Cardiac septum (tissue), 1 donor: Measurements from ENCODE around the gene GLYATL1. TPM values are rescaled to one million over a fixed set of nuclear protein-coding genes. Genes with fewer than 3 reads are reported as not detected.

Source experiments
- DNase-seq: peaks from one replicate; pipeline ENCODE4 v3.0.0-alpha.2; 2020; ENCODE audit warnings: low spot score
- intact Hi-C: fragments of 100-400 bp; cut with DNase I; formaldehyde crosslinking; loops from one replicate; pipeline ENCODE4 v1.14.0; 2022
- total RNA-seq: library from RNA; stranded (reverse); fragmentation: NEBNext Ultra II Directional; extraction: Animal tissue kit (Norgen Biotek cat#: 25700); gene quantifications from one replicate; pipeline ENCODE4 v1.2.1, GENCODE V29; 2021
- donor health status: DM: no; HTN: no; CAD: no.

Gene GLYATL1
- total RNA-seq, 1 donor from 2014 or later, result not detected

- no peak for DNase-seq
- intact Hi-C loops, result no loop called here
Observed at GRCh38 chr11:58924230-58924629, 15.1 kb upstream of the GLYATL1 start.

DNA sequence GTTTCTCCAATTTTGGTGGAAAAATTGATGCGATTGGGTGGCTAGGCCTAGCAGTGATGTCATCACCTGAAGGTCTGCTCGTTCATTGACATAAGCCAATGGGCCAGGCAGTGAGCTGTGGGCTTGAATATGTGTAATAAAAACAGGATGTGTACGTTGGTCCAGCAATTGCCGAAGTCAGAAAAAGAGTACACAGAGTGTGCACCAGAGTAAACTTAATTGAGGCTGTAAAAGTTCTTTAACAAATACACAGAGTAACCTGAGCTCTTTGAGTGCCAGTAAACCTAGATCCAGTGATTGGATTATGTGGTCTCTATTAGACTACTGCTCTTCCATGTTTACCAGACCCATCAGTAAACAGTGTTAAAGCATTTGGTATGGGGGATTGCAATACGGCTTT is 13.0 kb upstream of the GLYATL1 start:
- intact Hi-C loops, result no loop called here

GRCh38 chr11:58926695-58927094 is 12.6 kb upstream of the GLYATL1 start:
- intact Hi-C loops, result no loop called here

More for the DNA sequence above, 13.0 kb upstream of the GLYATL1 start:
- DNase-seq, result no peak

GRCh38 chr11:58927393-58928106 is 11.7 kb upstream of the GLYATL1 start:
- intact Hi-C loops, result no loop called here
- no peak for DNase-seq

More at GRCh38 chr11:58926695-58927094, 12.6 kb upstream of the GLYATL1 start:
- DNase-seq, result no peak

DNA sequence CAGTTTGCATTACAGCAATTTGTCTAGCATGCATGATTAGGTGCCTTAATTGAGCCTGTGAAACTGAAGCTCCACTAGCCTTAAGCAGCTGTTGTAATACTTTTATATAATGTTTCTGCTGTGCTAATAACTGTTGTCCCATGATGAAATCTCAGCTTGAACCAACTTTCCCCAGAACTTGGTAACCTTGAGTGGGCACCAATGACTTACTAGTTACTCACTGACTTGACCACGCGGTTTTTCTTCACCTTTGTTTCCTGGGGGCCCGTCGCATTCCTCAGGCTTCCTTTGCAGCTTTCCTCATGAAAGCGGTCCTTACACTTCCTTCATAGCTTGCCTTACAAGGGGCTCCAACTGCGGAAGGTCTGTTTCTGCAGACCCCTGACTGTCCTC is 11.2 kb upstream of the GLYATL1 start:
- DNase-seq, result no peak
- intact Hi-C loops, result no loop called here

GRCh38 chr11:58928691-58929090 is 10.6 kb upstream of the GLYATL1 start:
- no peak for DNase-seq
- intact Hi-C loops, result no loop called here

- intact Hi-C loops, result no loop called here
- DNase-seq, result no peak
Observed at GRCh38 chr11:58930926-58931325, 8.4 kb upstream of the GLYATL1 start.

DNA sequence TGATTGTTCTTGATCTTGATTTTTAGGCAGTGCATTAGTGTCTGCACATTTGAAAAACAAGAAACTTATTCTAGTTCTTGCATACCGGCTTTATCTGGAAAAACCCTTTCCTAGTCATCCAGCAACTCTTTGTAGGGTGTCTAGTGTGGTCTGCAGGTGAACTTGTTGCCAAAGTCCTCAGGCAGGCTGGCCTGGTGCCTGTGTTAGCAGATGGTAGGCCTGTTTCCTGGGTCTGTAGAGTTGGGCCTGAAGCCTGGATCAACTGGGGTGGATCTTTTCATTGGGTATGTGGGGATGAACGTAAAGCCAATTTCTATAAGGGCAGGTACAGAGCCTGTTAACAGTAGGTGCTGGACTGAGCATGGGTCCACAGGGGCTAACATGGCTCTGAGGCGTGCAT is 5.6 kb upstream of the GLYATL1 start:
- DNase-seq, result no peak
- intact Hi-C loops, result no loop called here

DNA sequence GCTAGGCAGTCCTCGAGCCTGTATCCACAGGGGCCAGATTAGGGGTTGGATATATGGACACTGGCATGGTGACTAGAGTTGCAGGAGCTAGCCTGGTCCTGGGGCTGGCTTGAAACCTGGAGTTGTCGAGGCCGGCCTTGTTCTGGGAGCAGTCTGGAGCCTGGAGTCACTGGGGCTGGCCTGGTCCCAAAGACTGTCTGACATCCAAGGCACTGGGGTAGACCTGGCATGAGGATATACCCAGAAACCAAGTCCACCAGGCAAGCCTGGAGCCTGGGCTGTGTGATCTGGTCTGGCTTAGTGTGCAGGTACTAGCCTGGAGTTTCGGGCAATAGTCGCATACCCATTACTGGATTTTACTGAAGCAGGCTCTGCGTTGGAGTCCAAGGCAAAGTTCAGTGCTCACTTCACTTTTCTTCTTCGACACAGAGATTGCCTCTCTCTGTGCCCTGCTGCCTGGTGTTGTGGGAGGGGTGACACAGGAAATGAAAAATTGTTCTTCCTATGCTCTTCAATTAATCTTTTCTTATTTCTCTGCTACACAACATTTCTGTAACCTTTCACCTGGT is 4.3 kb upstream of the GLYATL1 start:
- peak; percentile 57 for DNase-seq
- intact Hi-C loops, result no loop called here

- intact Hi-C loops, result no loop called here
Observed at GRCh38 chr11:58938398-58938797, 890 bp upstream of the GLYATL1 start.

GRCh38 chr11:58940028-58940427 is 740 bp downstream of the GLYATL1 start:
- no peak for DNase-seq
- intact Hi-C loops, result no loop called here

More at GRCh38 chr11:58938398-58938797, 890 bp upstream of the GLYATL1 start:
- DNase-seq, result no peak

GRCh38 chr11:58941838-58942237 is 2.5 kb downstream of the GLYATL1 start:
- intact Hi-C loops, result no loop called here

GRCh38 chr11:58945663-58946062 is 6.4 kb downstream of the GLYATL1 start:
- intact Hi-C loops, result no loop called here
- no peak for DNase-seq

More at GRCh38 chr11:58941838-58942237, 2.5 kb downstream of the GLYATL1 start:
- no peak for DNase-seq

DNA sequence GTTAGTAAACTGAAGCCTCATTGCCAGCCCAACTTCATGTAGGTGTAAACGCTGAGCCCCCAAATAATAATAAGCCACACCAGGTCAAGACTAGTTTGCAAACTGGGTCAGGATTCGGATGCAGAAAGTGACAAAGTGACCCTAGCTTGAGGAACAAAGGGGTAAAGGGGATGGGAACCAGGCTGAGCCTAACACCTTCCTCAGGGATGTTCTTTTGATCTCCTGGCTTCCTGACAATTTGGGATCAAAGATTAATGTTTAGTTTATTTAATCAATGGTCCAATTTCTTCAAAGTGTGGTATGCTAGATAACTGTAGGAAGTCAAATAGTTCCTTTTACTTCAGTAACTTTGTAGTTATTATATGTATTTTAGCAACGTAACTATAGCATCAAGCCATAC is 9.9 kb downstream of the GLYATL1 start:
- DNase-seq, result no peak
- intact Hi-C loops, result no loop called here

- DNase-seq, result no peak
- intact Hi-C loops, result no loop called here
Observed at GRCh38 chr11:58957922-58958321, 18.6 kb downstream of the GLYATL1 start.

GRCh38 chr11:58958500-58958899 is 19.2 kb downstream of the GLYATL1 start:
- intact Hi-C loops, result no loop called here
- DNase-seq, result no peak

DNA sequence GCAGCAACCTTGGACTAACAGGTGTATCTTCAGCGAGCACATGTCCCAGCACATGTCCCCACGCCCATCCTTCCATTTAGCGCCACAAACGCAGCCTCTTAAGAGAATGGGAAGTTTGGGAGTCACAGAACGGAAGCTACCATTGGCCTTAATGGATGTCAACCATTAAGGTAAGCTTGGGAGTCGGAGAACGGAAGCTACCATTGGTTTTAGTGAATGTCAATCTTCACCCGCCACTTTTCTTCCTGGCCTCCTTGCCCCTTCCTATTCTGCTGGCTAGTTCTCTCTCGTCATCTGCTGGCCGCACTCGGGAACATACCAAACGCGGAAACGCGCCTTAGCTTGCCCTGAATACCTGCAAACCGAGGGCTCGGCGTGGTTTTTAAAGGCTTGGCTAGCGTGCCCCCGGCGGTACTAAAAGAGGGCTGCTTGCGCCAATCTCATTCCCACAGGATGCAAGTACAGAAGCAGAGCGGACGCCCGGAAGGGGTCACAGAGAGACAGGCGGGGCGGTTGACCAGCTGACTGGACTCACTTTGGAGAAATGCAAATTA is 24.3 kb downstream of the GLYATL1 start:
- intact Hi-C loops, result no loop called here
- DNase-seq, result no peak

DNA sequence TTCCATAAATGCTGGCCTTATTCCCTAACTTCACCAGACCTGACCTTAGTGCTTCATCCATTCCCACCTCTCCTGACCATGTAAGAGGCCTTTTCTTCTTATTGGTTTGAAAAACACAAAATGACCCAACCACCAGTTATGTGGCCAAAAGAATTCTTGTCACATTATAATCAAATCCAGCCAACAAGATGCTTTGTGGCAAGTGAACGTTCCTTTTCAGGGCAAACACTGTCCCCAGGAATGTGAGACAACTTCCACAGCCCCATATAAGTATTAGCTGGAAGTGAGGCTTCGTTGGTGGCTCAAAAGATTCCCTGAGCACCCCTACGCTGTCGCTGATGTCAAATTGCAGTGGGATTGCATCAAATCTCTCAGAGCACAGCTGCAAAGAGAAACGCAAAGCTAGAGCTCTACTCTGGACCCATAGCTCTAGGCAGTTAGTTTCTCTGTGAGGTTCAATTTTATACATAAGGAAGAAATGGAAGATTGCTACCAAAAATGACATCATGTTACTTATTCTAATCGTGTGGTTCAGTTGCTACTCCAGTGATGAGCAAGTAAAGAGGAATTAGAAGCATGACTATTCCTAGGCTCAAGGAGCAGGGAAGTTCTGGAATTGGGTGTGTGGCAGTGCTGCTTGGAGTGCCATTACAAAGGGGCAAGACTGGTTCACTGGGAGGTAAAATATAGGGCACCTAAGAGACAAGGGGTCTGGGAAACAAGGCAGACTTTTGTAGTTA is 26.1 kb downstream of the GLYATL1 start:
- intact Hi-C loops, result no loop called here
- no peak for DNase-seq

GRCh38 chr11:58968251-58968711 is 29.0 kb downstream of the GLYATL1 start:
- no peak for DNase-seq
- intact Hi-C loops, result no loop called here

GRCh38 chr11:58977470-58977869 is 38.2 kb downstream of the GLYATL1 start:
- intact Hi-C loops, result no loop called here
- no peak for DNase-seq
